ENCODE measurements around the gene L3MBTL4. TPM values are rescaled to one million over a fixed set of nuclear protein-coding genes. Genes with fewer than 3 reads are reported as not detected.

Gene L3MBTL4
- polyA plus RNA-seq, 1 of the 3 experiments (the other 2 are of a cell fraction) = 0.02 TPM

GRCh38 chr18:6374340-6374739 lies 40.4 kb downstream of the L3MBTL4 start:
- H3K4me2 ChIP-seq = no peak overlapping the region
- TF ChIP-seq NFIC (IDR thresholded peaks at IDR 0.05; ENCODE audit: borderline replicate concordance) (no peak), GATA2 (CRISPR knock-in tag; IDR thresholded peaks at IDR 0.05) (no peak), FOSL2 (IDR thresholded peaks at IDR 0.05; ENCODE audit: borderline replicate concordance, low read depth) (no peak), GABPA (IDR thresholded peaks at IDR 0.05; ENCODE audit: low read depth) (no peak), MXI1 (IDR thresholded peaks at IDR 0.05; ENCODE audit: low read depth, low read length) (no peak), MEF2A (IDR thresholded peaks at IDR 0.05; ENCODE audit: borderline replicate concordance, low read depth) (no peak), SIN3A (IDR thresholded peaks at IDR 0.05; ENCODE audit: borderline replicate concordance, low read depth, low read length) (no peak), TAF1 (IDR thresholded peaks at IDR 0.05; ENCODE audit: borderline replicate concordance, low read depth, low read length) (no peak)
- TF ChIP-seq, protein P1, sequence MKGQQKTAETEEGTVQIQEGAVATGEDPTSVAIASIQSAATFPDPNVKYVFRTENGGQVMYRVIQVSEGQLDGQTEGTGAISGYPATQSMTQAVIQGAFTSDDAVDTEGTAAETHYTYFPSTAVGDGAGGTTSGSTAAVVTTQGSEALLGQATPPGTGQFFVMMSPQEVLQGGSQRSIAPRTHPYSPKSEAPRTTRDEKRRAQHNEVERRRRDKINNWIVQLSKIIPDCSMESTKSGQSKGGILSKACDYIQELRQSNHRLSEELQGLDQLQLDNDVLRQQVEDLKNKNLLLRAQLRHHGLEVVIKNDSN (IDR thresholded peaks at IDR 0.05; ENCODE audit: borderline replicate concordance, low read depth) = no peak
- TF ChIP-seq, protein P2, sequence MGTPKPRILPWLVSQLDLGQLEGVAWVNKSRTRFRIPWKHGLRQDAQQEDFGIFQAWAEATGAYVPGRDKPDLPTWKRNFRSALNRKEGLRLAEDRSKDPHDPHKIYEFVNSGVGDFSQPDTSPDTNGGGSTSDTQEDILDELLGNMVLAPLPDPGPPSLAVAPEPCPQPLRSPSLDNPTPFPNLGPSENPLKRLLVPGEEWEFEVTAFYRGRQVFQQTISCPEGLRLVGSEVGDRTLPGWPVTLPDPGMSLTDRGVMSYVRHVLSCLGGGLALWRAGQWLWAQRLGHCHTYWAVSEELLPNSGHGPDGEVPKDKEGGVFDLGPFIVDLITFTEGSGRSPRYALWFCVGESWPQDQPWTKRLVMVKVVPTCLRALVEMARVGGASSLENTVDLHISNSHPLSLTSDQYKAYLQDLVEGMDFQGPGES (IDR thresholded peaks at IDR 0.05; ENCODE audit: low read depth, low read length) = no peak
- TF ChIP-seq, protein P3, sequence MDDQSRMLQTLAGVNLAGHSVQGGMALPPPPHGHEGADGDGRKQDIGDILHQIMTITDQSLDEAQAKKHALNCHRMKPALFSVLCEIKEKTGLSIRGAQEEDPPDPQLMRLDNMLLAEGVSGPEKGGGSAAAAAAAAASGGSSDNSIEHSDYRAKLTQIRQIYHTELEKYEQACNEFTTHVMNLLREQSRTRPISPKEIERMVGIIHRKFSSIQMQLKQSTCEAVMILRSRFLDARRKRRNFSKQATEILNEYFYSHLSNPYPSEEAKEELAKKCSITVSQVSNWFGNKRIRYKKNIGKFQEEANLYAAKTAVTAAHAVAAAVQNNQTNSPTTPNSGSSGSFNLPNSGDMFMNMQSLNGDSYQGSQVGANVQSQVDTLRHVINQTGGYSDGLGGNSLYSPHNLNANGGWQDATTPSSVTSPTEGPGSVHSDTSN (IDR thresholded peaks at IDR 0.05) = no peak
- H3K4me1 ChIP-seq (ENCODE audit: control insufficient read depth in 1 of 2, insufficient read depth in 2 of 2, low read depth in 1 of 2, low read length in 1 of 2) = peaks cover 0 to 15% of the 10 kb centered on the region in 2 experiments; a peak in 1 of 4 replicates
- no peaks in the 10 kb centered on the region for H3K36me3 ChIP-seq (replicated peaks in 1 of 2; ENCODE audit: control insufficient read depth in 1 of 2, insufficient read depth in 2 of 2, low read length in 1 of 2)
- no peak overlapping the region for H3K9ac ChIP-seq
- H3K27me3 ChIP-seq (ENCODE audit: insufficient read depth) = no peaks in the 10 kb centered on the region
- 58% methylated on average over 8 of the region's 8 CpGs for WGBS (ENCODE audit: low lambda C conversion rate)
- H3K27ac ChIP-seq (ENCODE audit: low read depth in 2 of 2, low read length in 1 of 2) = no peak overlapping the region
- DNase-seq = no peak
- no peaks in the 10 kb centered on the region for H3K9me3 ChIP-seq
- no peaks in the 10 kb centered on the region for H3K9me2 ChIP-seq
- no peaks in the 10 kb centered on the region for H3K79me2 ChIP-seq (ENCODE audit: insufficient read depth)
- ChIA-PET CTCF (interaction anchor here (1.0 to 1.2 kb wide), 2 partner anchors 183 to 483 kb away, joined by 3 read pairs; no protein-coding TSS in a partner anchor), POLR2A (no interaction called here)
- no peak overlapping the region for H2AFZ ChIP-seq (ENCODE audit: low read depth)
- no peaks in the 10 kb centered on the region for H4K20me1 ChIP-seq (ENCODE audit: insufficient read depth)
- H3F3A ChIP-seq (replicated peaks; ENCODE audit: insufficient read depth) = no peaks in the 10 kb centered on the region
- no peak overlapping the region for H3K4me3 ChIP-seq (ENCODE audit: low read depth in 2 of 2, low read length in 1 of 2)

DNA sequence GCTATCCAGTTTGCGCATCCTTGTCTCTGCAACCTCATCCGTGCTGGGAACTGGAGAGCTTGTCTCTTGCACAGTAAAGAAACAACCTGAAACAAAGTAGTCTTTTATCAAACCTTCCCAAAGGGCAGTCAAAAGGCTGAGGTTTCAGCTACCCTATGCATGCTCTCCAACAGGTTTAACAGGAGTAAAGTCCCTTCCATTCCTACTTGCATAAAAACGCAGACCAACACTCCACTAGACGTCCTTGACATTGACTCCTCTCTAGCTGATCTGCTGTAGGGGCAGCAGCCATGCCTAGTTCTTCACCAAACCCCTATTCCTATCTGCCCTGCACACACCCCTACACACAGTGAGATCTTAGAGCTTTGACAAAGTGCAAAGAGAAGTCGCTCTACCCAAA lies 41.5 kb downstream of the L3MBTL4 start:
- 50% methylated on average over 5 of the region's 5 CpGs for WGBS (ENCODE audit: low lambda C conversion rate)
- TF ChIP-seq SIN3A (IDR thresholded peaks at IDR 0.05; ENCODE audit: borderline replicate concordance, low read depth, low read length) = no peak
- TF ChIP-seq SMC3 (IDR thresholded peaks at IDR 0.05; ENCODE audit: low read depth, low read length) = no peak
- TF ChIP-seq JUND (IDR thresholded peaks at IDR 0.05) = no peak
- TF ChIP-seq, protein P4, sequence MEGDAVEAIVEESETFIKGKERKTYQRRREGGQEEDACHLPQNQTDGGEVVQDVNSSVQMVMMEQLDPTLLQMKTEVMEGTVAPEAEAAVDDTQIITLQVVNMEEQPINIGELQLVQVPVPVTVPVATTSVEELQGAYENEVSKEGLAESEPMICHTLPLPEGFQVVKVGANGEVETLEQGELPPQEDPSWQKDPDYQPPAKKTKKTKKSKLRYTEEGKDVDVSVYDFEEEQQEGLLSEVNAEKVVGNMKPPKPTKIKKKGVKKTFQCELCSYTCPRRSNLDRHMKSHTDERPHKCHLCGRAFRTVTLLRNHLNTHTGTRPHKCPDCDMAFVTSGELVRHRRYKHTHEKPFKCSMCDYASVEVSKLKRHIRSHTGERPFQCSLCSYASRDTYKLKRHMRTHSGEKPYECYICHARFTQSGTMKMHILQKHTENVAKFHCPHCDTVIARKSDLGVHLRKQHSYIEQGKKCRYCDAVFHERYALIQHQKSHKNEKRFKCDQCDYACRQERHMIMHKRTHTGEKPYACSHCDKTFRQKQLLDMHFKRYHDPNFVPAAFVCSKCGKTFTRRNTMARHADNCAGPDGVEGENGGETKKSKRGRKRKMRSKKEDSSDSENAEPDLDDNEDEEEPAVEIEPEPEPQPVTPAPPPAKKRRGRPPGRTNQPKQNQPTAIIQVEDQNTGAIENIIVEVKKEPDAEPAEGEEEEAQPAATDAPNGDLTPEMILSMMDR (IDR thresholded peaks at IDR 0.05) = no peak
- TF ChIP-seq POLR2AphosphoS5 (IDR thresholded peaks at IDR 0.05; ENCODE audit: low read depth, low read length) = no peak
- TF ChIP-seq, protein P5, sequence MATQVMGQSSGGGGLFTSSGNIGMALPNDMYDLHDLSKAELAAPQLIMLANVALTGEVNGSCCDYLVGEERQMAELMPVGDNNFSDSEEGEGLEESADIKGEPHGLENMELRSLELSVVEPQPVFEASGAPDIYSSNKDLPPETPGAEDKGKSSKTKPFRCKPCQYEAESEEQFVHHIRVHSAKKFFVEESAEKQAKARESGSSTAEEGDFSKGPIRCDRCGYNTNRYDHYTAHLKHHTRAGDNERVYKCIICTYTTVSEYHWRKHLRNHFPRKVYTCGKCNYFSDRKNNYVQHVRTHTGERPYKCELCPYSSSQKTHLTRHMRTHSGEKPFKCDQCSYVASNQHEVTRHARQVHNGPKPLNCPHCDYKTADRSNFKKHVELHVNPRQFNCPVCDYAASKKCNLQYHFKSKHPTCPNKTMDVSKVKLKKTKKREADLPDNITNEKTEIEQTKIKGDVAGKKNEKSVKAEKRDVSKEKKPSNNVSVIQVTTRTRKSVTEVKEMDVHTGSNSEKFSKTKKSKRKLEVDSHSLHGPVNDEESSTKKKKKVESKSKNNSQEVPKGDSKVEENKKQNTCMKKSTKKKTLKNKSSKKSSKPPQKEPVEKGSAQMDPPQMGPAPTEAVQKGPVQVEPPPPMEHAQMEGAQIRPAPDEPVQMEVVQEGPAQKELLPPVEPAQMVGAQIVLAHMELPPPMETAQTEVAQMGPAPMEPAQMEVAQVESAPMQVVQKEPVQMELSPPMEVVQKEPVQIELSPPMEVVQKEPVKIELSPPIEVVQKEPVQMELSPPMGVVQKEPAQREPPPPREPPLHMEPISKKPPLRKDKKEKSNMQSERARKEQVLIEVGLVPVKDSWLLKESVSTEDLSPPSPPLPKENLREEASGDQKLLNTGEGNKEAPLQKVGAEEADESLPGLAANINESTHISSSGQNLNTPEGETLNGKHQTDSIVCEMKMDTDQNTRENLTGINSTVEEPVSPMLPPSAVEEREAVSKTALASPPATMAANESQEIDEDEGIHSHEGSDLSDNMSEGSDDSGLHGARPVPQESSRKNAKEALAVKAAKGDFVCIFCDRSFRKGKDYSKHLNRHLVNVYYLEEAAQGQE (IDR thresholded peaks at IDR 0.05; ENCODE audit: low read depth, low read length) = no peak
- no peak for TF ChIP-seq TEAD4 (IDR thresholded peaks at IDR 0.05; ENCODE audit: borderline replicate concordance, insufficient read depth)
- no peak for TF ChIP-seq EP300 (IDR thresholded peaks at IDR 0.05; ENCODE audit: borderline replicate concordance in 1 of 2, low read depth in 1 of 2, low read length in 1 of 2)
- TF ChIP-seq YY1 (IDR thresholded peaks at IDR 0.05; ENCODE audit: low read depth) = no peak
- no peak for TF ChIP-seq RFX5 (IDR thresholded peaks at IDR 0.05; ENCODE audit: low read length)
- TF ChIP-seq FOSL2 (IDR thresholded peaks at IDR 0.05; ENCODE audit: borderline replicate concordance, low read depth) = no peak

More for the DNA sequence above, 41.5 kb downstream of the L3MBTL4 start:
- no peak overlapping the region for H3K27ac ChIP-seq (ENCODE audit: low read depth in 2 of 2, low read length in 1 of 2)
- H3K79me2 ChIP-seq (ENCODE audit: insufficient read depth) = no peaks in the 10 kb centered on the region
- H3K9ac ChIP-seq = no peak overlapping the region
- no peak overlapping the region for H3K4me2 ChIP-seq
- no peak for DNase-seq
- H3K9me2 ChIP-seq = no peaks in the 10 kb centered on the region
- POLR2A ChIA-PET = no interaction called here
- no peaks in the 10 kb centered on the region for H3K36me3 ChIP-seq (replicated peaks in 1 of 2; ENCODE audit: control insufficient read depth in 1 of 2, insufficient read depth in 2 of 2, low read length in 1 of 2)
- CTCF ChIA-PET = interaction anchor here (1.2 kb wide), 1 partner anchor 184 kb away, joined by 3 read pairs; no protein-coding TSS in a partner anchor
- H2AFZ ChIP-seq (ENCODE audit: low read depth) = no peak overlapping the region
- no peak overlapping the region for H3K4me3 ChIP-seq (ENCODE audit: low read depth in 2 of 2, low read length in 1 of 2)
- no peaks in the 10 kb centered on the region for H4K20me1 ChIP-seq (ENCODE audit: insufficient read depth)
- H3F3A ChIP-seq (replicated peaks; ENCODE audit: insufficient read depth) = no peaks in the 10 kb centered on the region
- peaks cover 0 to 15% of the 10 kb centered on the region in 2 experiments; a peak in 1 of 4 replicates for H3K4me1 ChIP-seq (ENCODE audit: control insufficient read depth in 1 of 2, insufficient read depth in 2 of 2, low read depth in 1 of 2, low read length in 1 of 2)
- no peaks in the 10 kb centered on the region for H3K9me3 ChIP-seq
- no peaks in the 10 kb centered on the region for H3K27me3 ChIP-seq (ENCODE audit: insufficient read depth)

All from SK-N-SH (cell line).